Fibroblast of mammary gland (primary cell): ENCODE data around the gene PGRMC1.

Experiments
- DNase-seq: peaks from one replicate; pipeline ENCODE4 v3.0.0-alpha.2; 2010; ENCODE audit warnings: low read depth
- H3K4me3 ChIP-seq: 2 replicates; pipeline ENCODE4 v1.5.1; 2011; ENCODE audit warnings: low read depth, mild to moderate bottlenecking, low read length, moderate library complexity; ENCODE audit not compliant: control insufficient read depth
- TF ChIP-seq, protein P1 (sequence below): conservative IDR thresholded peaks from 2 replicates; pipeline ENCODE4 v1.5.1; 2011; ENCODE audit warnings: low read depth, low read length, inconsistent platforms; ENCODE audit not compliant: control insufficient read depth, insufficient read depth

Gene PGRMC1

GRCh38 chrX:119218198-119218597 is 17.9 kb upstream of the PGRMC1 start:
- H3K4me3 ChIP-seq = no peak overlapping the region
- DNase-seq = peak; percentile 42
- TF ChIP-seq, protein P1, sequence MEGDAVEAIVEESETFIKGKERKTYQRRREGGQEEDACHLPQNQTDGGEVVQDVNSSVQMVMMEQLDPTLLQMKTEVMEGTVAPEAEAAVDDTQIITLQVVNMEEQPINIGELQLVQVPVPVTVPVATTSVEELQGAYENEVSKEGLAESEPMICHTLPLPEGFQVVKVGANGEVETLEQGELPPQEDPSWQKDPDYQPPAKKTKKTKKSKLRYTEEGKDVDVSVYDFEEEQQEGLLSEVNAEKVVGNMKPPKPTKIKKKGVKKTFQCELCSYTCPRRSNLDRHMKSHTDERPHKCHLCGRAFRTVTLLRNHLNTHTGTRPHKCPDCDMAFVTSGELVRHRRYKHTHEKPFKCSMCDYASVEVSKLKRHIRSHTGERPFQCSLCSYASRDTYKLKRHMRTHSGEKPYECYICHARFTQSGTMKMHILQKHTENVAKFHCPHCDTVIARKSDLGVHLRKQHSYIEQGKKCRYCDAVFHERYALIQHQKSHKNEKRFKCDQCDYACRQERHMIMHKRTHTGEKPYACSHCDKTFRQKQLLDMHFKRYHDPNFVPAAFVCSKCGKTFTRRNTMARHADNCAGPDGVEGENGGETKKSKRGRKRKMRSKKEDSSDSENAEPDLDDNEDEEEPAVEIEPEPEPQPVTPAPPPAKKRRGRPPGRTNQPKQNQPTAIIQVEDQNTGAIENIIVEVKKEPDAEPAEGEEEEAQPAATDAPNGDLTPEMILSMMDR = peak; percentile 52

DNA sequence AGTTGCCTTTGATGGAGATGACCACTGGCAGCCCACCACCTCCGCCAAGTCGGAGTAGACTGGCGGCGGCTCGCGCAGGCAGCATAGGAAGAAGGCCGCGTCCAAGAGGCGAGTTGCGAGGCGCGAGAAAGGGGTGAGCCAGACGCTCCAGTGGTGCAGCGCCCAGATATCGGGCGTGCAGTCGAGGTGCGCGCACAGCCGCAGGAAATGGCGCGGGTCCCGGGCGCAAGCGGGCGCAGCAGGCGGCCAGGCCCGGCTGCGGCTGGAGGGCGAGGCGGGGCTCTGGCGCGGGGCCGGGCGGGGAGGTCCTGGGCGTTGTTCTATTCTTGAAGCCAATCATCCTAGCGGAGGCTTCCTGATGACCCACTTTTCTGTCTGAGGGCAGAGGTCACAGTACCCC is 13.2 kb upstream of the PGRMC1 start:
- TF ChIP-seq, protein P1 = no peak
- no peak overlapping the region for H3K4me3 ChIP-seq
- no peak for DNase-seq

- TF ChIP-seq, protein P1 = no peak
- DNase-seq = no peak
- no peak overlapping the region for H3K4me3 ChIP-seq
These were observed 12.3 kb upstream of the PGRMC1 start for GRCh38 chrX:119223783-119224182.

GRCh38 chrX:119226446-119226845 is 9.6 kb upstream of the PGRMC1 start:
- DNase-seq = no peak
- no peak overlapping the region for H3K4me3 ChIP-seq
- TF ChIP-seq, protein P1 = no peak

DNA sequence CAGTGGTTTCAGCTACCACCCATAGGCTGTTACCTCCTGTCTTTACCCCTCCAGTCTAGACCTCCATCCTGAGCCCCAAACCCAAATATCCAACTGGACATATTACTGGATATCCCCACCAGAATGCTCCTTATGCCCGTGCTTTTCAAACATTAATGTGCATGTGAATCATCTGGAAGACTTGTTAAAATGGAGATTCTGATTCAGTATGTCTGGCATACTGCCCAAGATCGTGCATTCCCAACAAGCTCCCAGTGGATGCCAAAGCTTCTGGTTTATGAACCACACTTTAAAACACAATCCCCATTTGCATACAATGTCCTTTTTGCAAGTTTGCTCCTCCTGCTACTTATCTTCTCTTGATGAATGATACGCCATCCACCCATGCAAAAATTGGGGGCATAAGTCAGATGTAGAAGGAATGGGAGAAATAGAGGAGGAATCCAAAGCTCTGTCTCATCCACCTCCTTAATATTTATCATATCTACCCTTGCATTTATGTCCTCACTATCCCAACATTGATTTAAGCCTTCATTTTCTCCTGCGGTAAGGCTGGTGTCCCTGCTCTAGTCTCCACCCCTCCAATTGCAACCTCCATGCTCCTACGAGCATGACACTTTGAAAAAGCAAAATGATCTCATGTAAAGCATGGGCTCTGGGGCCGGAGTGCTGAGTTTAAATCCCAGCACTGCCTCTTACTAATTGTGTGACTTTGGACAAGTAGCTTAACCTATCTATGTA is 7.4 kb upstream of the PGRMC1 start:
- TF ChIP-seq, protein P1 = no peak
- DNase-seq = peak; percentile 95
- no peak overlapping the region for H3K4me3 ChIP-seq

DNA sequence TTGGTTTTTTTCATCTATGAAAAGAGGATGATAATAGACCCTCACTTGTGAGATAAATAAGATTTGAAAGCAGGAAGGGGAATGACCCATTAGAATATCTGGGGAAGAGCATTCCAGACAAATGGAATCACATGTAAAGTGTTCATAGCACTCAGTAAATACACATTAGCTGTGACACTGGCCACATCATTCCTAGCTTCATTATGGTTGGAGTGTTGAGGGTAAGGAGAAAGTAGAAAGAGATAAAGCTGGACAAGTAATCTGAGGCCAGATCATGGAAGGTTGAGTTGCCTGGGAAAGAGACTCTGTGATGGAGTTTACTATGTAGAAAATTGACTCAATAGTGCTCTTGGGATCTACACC is 6.9 kb upstream of the PGRMC1 start:
- H3K4me3 ChIP-seq = no peak overlapping the region
- TF ChIP-seq, protein P1 = no peak
- no peak for DNase-seq

DNA sequence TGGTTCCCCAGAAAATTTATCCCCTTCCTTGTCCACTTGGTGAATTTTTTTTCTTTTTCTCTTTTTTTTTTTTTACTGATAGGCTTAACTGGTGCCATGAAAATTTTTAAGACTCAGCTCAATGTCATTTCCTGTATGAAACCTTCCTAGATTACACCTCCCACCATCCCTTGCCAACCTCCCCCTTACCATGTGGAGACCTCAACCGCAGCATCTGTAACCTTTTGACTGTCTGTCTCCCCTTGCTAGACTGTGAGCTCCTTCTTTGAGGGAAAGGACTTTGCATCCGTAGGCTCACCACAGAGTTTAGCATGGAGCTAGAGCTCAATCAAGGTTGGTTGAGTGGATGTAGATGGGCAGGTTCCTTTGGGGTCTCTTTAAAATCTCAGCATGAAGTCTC is 5.2 kb upstream of the PGRMC1 start:
- no peak for DNase-seq
- TF ChIP-seq, protein P1 = no peak
- no peak overlapping the region for H3K4me3 ChIP-seq
